Kasumi-1 (cell line): ENCODE results near the gene PRR5L.

Experiments
- DNase-seq, 2 experiments: peaks; one replicate each; lab custom pipeline; 2025; lab: John Stamatoyannopoulos, UW

PRR5L gene

DNA sequence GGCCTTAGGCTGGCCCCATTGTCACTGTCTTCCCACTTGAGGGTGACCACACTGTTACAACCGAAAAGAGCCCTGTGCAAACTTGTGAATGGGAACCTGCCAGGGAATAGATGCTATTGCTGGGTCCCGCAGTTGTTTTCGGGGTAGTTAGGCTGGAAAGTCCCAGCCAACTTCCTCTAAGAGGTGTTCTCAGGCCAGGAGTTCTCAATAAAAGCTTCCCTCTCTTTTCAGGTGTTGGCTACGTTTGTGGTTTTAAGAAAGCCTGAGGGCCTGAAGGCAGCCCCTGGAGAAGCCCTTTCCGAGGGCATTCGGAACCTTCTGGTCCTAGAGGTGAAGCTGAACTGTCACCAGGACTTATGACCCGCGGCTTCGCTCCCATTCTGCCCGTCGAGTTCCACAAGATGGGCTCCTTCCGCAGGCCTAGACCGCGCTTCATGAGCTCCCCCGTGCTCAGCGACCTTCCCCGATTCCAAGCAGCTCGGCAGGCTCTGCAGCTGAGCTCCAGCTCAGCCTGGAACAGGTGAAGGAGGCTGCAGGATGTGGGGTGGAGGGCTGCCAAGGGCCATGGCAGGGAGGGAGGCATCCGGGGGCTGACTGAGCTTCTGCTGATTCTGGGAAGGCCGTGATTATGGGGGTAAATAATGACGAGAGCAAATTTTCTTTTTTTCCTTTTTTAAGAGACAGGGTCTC lies 104.8 kb downstream of the PRR5L start:
- DNase-seq, result no peak

DNA sequence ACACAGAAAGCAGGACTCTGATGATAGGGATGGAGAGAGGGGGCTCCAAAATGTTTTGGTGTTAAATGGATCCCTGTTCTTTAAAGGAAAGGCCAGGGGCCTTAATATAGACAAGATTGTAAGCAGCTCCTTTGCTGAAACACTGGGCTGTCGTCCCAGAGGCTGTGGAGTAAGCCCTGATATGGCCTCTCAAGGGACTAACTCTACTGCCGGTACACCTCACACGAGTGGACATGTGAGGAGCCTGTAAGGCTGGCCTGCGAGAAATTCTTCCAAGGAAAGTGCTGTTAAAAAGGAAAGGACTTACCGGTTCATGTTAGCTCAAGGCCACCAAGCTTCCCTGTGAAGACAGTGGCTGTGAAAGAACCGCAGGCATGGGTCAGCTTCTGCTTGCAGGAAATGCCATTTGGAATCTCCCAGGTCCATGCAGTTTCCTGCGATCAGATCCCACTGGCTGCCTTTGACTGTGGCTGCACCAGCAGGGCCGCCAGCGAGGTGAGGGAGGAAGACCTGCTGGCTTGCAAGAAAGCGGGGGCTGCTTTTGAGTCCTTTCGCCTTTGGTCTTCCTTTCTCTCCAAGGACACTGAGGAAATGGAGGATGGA lies 106.6 kb downstream of the PRR5L start:
- no peak for DNase-seq

DNA sequence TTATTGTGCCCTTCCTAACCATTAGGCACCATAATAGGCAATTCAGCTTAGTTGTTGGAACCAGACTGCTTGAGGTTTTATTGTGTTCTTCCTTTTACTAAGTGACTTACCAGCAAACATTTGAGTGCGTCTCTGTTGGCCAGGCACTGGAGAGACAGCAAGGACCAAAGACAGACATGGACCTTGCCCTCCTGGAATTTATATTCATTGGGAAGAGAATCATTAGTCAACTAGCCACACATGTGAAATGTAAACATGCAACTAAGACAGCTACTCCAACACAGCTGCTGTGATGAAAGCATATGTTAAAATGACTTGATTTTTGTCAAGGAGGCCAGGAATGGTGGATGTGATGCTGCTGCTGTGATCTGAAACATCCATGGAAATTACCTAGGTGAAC lies 107.6 kb downstream of the PRR5L start:
- DNase-seq, result no peak

DNA sequence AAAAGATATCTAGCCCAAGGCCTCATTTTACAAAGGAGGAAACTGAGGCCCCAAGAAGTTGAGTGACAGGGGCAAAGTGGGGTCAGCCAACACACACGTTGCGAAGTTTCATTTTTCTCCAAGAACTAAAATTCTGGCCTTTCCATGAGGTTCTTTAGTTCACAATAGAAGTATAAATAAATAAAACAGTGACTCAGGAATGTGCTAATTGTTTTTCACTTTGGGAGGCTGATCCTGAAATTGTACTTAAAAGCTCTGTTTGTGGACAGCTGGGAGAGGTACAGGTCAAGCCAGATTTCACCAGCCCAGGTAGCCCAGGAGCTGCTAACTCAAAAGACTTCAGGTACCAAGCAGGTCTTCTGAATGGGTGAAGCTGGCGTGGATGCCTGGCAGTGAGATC lies 108.7 kb downstream of the PRR5L start:
- no peak for DNase-seq

DNA sequence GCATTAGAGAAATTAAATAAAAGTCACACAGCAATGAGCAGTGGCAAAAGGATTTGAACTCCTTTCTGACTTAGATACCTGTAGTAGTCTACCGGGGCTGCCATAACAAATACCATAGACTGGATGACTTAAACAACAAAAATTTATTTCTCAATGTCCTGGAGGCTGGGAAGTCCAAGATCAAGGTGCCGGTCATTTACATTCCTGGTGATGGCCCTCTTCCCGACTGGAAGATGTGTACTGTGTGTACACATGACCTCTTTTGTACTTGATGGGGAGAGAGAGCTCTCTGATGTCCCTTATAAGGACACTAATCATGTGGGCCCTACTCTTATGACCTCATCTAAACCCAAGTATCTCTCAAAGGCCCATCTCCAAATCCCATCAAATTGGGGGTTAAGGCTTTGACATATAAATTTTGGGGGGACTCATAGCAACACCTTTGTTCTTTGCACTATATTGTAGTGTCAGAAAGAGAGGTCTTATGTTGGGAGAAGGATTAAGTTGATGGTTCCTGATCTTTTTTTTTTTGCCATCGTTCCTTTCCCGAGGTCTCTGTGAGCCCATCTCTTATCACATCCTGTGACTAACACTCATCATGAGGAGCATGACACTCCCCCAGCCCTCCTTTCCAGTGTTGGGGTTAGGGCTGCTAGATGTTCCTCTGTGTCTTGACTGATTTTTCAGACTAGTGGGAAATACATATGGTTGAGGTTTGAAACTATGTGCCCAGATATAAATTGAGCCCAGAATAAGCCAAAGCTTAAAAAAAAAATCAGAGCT lies 109.7 kb downstream of the PRR5L start:
- no peak for DNase-seq

DNA sequence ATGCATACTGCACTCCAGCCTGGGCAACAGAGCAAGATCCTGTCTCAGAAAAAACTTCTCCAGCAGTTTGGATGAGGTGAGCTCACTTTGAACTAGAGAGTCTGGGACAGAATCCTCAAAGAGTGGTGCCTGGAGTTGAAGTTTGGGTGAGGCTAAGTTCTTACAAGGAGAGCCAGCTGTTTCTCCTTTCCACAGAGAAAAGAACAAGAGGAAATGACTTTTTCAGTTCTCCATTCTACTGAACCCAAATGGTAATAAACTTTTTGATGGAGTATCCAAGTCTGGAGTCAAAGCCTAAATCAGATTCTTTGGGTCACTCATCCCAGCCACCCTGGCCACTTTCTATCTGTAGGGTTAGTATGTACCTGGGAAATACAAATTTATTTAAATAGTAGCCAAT lies 111.3 kb downstream of the PRR5L start:
- DNase-seq, result peak; percentile 21 to 28

DNA sequence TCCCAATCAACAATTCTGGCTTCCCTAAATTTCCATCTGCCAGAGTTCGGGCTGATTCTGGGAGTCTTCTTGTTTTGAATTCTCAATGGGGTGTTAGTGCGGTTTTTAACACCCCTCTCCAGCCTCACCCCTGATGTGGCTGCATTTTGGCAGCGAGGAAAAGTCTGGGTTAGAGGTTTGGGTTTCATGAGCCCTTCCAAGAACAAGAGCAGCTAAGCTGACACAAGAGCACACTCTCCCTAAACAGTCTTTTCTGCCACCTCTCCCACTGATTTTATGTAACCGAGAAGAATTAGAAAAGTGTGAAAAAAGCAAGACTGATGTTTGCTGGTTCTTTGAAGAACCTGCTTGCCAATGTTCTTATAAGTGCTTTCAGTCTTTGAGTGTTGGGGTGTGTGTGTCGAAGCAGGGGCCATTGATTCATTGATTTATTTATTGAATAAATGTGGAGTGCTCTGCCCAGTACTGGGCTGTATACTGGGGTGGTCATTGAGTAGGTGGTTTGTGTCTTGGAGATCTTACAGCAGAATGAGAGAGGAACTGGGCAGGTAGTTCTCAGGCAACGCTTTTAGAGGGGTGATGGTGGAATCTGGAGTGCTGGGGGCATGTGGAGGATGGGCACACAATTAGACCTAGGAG lies 112.5 kb downstream of the PRR5L start:
- peak in 1 of 2 experiments; percentile 13 for DNase-seq

DNA sequence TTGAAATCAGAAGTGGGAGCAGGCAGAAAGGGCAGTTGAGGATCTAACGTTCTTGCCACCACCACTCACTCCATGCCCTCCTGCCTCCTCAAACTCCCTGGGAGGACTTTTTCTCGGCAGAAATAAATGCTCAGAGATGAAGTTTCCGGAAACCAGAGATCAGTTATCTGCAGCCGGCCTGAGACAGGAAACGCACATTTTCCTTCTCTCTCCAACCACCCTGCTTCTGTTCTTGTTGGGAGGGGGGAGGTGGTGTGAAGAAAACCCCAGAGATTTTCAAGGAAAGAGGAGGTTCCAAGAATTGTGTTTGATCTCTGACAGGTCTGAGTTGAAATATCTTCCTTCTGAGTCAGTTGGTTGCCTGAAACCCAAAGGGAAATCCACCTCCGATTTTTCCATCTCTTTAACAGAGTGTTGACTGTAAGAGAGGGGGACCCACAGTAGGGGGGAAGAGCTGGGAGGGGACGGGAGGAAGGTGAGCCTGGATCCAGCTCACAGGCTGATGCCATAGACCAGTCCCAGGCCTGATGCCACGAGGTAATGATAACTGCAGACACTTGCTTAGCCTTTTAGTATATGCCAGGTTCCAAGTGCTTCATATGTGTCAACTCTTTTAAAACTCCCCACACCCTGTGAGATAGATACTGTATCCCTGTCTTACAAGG lies 113.2 kb downstream of the PRR5L start:
- DNase-seq, result peak; percentile 96 to 97

DNA sequence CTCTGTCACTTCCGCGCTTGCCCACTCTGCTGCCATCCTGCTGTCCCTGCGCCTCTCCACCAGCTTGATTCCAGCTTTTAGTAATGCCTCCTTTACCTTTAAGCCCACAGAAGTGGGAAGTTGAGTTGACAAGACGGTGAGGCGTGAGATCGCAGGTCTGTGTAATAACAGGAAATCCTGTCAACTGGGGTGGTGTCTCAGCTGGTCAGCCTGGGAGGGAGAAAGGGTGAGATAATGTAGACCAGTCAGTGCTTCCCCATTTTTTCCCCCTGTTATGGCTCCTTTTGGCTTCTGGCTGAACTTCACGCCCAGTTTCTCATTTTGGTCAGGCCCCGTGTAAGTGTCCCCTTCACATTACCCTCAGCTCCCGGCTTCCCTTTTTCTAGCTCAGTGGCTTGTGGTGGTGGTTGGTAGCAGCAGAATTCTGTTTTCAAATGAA lies 115.1 kb downstream of the PRR5L start:
- DNase-seq, result peak; percentile 95 to 96

DNA sequence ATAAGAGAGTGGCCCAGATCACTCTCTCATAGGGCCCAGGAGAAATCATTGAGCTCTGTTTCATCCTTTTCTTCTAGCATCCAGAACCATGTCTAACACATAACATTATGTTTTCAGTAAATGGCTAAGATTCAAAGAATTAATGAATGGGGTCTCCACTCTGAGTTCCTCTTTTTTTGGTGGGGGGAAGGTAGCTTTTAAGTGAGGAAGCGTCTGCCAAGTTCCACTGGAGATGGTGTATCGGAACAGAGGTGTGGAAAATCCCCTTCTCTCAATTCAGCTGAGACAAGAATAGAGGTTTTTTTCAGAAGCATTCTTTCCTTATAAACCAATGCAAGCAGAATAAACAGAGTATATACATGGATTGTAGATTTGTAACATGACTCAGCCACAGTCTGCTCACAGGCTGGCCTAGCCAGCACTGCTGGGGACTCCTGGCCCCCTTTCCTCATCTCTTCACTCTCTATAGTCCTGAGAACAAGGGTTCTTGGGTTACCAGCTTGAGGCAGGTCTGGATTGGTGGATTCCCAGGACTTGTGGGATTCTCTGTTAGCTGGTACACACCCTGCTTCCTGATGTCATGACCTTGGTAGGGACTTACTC lies 116.8 kb downstream of the PRR5L start:
- no peak for DNase-seq

DNA sequence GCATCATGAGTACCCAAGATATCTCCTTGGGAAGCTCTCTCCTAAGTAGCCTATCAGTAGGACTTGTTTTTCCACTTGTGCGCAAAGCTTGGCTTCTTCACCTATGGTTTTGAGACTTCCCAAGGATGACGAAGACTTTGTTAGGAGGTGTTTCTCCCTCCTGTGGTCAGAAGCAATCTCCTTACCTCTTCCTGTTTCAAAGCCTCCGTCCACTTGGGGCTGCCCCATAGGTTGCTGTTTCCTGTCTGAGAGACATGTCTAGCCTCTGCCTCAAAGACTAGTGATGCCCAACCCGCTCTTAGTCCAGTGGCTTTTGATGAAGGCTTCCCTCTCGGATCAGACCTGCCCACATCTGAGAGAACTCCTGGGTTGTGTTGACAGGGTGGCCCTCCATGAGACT lies 121.1 kb downstream of the PRR5L start:
- DNase-seq, result no peak

DNA sequence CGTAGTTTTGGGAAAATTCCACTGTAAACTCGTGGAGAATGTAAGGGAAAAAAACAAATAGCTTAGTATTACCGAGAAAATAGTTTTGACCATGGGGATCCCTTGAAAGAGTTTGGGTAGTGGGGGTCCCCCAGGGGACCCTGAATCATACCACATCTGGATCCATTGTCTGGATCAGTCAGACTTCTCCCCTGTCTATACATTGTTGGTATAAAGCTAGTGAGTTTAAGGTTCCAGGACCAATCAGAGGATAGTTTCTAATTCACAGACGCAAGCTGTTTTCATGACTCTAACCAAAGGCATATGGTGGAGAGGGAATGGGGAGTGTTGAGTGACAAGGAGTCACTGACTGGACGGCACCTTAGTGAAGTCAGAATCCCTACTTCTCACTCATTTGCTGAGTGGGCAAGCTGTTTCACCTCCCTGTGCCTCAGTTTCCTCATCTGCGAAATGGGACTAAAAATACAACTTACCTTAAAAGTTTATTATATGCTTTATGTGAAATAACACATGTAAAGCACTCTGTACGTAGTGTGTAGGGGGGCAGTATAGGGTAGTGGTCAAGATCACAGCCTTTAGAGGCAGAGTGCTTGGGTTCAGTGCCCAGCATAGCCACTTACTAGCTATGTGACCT lies 123.8 kb downstream of the PRR5L start:
- no peak for DNase-seq

DNA sequence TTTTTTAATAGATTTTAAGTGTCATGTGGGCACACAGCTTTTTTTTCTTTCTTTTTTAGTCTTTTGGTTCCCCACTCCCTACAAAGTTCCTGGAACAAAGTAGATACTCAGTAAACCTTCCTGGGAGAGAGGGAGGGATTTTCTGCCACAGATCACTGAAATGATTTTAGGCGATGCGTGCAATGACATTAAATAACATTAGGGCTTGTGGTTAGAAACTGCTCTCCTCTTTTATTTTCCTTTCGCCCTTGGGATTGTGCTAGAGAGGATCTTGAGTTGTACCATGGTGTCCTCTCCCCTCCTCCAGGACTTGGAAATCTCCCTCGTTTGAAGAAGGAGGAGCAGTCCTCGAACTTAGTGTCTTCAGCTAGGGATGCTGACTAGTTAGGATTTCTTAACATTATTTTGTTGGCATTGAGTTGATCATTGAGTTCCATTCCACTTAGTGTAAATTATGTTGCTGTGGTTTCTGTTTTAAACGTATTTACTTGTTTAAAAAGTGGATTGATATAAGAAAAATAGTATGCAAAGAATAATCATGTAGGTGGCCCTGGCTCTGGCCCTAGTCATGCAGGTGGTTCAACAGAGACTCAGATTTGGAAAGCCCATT lies 125.6 kb downstream of the PRR5L start:
- DNase-seq, result no peak

DNA sequence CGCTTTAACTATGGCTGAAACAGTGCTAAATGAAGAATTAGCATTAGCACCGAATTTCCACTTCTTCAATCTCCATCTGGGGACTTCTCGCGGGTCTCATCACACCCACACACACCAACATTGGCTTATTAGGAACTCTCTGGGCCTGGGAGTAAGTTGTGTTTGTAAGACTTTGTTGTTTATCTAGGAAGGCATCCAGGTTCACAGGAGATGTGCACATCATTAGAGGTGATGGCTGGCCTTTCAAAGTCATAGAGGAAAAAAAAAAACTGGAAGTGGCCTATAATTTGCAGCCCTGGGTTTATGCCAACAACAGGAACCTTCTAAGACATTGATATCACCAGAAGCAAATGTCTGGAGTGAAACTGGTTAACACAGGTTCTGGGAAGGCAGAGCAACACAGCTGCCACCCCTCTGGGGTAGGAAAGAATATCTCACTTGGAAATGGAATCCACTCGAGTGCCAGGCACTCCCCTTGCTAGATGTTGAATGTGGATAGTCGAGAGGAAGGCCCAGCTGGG lies 129.5 kb downstream of the PRR5L start:
- no peak for DNase-seq

DNA sequence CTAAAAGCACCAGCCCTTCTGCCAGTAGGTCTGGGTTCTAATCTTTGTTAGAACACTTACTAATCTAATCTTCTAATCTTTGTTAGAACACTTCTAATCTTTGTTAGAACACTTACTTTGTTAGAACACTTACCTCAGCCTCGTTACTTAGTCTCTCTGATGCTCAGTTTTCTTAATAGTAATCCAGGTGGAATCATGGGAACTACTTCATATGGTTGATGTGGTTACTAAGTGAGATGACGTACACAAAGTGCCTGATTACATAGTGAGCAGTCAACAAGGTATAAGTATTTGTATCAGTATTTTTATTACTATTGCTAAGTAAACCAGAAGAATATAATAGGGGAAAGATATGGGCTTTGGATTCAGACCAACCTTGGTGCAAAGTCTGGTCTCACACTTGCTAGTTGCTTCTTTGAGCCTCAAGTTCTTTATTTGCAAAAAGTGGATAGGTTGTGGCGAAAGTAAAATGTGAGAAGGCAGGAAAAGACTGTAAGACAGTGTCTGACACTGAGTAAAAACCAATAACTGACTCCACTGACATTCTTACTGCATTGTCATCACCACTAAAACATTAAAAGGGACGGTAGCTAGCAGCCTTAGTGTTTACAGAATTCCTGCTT lies 130.2 kb downstream of the PRR5L start:
- no peak for DNase-seq

DNA sequence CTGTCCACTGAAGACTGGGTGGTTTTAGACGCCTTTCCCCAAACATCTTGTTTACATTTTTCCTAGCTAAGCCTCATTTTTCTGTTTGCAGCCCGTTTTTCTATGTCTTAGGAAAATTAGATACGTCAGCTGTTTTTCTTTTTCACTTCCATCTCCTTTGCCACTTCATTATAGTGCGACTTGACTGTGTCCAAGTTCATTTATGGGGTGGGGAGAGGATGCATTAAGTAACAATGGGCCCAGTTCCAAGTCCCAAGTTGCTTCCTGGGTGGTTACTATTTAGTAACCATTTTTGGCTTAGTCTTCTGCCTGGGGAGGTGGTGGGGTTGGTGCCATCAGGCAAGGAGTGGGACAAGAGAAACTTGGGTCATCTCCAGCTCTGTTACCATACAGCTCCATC lies 131.0 kb downstream of the PRR5L start:
- peak in 1 of 2 experiments; percentile 10 for DNase-seq

DNA sequence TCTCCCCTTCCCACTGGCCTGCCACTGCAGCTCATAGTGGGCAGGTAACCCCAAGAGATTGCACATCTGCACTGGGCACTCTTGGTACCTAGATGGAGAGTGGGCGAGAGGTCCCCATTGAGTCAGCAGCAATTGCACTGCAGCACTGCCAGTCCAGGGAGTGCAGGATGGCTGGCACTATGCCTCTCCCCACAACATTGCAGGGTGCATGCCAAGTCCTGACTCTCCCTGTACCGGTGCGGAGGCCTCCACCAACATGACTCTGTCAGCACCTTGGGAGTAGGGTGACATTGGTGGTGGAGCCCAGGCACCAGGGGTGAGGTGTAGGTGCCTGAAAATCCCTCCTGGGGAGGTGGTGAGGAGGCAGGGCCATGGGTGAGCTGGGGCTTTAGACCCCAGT lies 131.8 kb downstream of the PRR5L start:
- no peak for DNase-seq

DNA sequence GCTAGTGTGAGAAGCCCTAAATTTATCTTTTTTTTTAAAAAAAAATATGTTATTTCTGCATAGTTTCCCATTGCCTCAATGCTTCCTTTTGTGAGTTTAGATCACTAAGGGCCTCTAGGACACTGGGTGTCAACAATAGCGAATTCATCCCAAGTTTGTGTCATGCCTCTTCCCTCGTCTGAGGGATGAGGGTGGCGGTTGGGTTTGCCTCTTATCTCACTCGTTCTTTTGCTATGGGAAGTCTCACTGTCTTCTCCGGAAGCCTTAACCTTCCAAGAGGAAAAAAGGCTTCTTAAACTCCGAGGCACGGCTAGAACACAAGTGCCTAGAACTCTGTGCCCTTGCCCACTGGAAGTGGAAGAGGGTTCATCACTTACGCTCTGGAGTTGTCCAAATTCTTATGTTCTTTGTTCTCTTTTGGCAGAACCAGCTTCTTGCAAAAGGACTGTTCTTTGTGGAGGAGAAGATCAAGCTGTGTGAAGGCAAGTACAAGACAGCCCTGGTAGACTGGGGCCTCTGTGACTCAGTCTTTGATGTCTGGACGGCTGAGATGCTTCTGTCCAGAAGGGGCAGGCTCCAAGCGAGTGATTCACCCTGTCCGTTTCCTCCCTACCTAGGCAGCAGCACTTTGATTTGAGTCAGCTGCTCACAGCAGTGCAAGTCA lies 135.5 kb downstream of the PRR5L start:
- peak in 1 of 2 experiments; percentile 20 for DNase-seq

DNA sequence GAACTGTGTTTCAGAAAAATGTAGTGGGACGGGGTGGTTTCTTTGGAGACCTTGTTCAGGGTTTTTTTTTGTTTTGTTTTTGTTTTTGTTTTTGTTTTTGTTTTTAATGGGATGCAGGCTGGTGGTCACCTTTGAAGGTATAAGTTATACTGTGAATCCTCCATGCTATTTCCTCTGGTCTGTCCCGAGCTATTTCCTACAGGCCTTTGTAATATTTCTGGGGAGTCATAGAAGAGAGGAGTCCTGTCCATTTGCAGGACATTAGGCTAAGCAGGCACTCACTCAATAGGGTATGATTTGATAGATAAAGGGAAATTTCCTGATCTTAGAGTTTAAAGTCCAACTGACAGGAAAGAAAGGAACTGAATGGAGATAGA lies 136.0 kb downstream of the PRR5L start:
- no peak for DNase-seq

DNA sequence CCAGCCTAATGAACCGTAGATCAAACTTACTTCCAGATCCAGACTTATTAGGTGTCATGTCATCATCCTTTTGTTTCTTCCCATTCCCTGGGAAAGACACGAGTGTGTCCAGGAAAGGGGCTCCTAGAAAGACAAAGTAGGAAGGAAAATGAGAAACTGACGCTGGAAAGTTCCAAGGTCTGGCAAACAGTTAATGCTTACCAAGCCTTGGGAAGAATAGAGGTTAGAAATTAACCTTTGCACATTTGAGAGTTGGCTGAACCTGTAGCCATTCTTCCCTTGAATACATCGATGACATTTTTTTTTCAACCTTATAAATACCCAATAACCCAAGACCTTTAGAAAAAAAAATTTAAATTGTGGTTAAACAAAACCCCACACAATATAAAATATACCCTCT lies 136.7 kb downstream of the PRR5L start:
- DNase-seq, result no peak
